Sciatic nerve (tissue), 2 donors: Measurements from ENCODE around the gene FANCC. TPM values are rescaled to one million over a fixed set of nuclear protein-coding genes. Genes with fewer than 3 reads are reported as not detected.

Experiments
- ATAC-seq: fragments of 200-7000 bp; cut with Tn5 transposase; one replicate; pipeline ENCODE4 v1.9.1; 2020; ENCODE audit warnings: mild to moderate bottlenecking, moderate library complexity
- DNase-seq: peaks from one replicate; pipeline ENCODE4 v3.0.0-alpha.2; 2020; ENCODE audit warnings: low spot score
- intact Hi-C: fragments of 100-400 bp; cut with DNase I; formaldehyde crosslinking; loops from one replicate; pipeline ENCODE4 v1.14.2; 2022
- total RNA-seq: library from RNA; stranded (reverse); fragmentation: NEBNext Ultra II Directional; extraction: Animal tissue kit (Norgen Biotek cat#: 25700); gene quantifications from one replicate; pipeline ENCODE4 v1.2.1, GENCODE V29; 2021
- donor health status: DM: no; HTN: no; CAD: no.
- donor health status: DM: no; HTN: no; CAD: no.

FANCC gene
- total RNA-seq, 1 donor from 2014 or later: 13.6 TPM

- intact Hi-C loops: no loop called here
- DNase-seq (peak; percentile 68), ATAC-seq (no peak)
These were observed 231.5 kb downstream of the FANCC start for GRCh38 chr9:95085861-95086563.

GRCh38 chr9:95085036-95085770 lies 232.3 kb downstream of the FANCC start:
- intact Hi-C loops: no loop called here
- DNase-seq: peak; percentile 60

GRCh38 chr9:95084254-95084934 lies 233.1 kb downstream of the FANCC start:
- DNase-seq: peak; percentile 56

More at GRCh38 chr9:95085036-95085770, 232.3 kb downstream of the FANCC start:
- ATAC-seq: no peak

GRCh38 chr9:95083086-95083768 lies 234.3 kb downstream of the FANCC start:
- ATAC-seq: no peak
- peak; percentile 46 for DNase-seq
- intact Hi-C loops: no loop called here

More at GRCh38 chr9:95084254-95084934, 233.1 kb downstream of the FANCC start:
- intact Hi-C loops: no loop called here
- no peak for ATAC-seq

- DNase-seq: peak; percentile 53
- intact Hi-C loops: no loop called here
- ATAC-seq: no peak
These were observed 235.0 kb downstream of the FANCC start for GRCh38 chr9:95082401-95083084.

GRCh38 chr9:95081998-95082397 lies 235.5 kb downstream of the FANCC start:
- DNase-seq (peak; percentile 58), ATAC-seq (no peak)
- intact Hi-C loops: no loop called here

- peak; percentile 23 for ATAC-seq
- DNase-seq: peak; percentile 79
- intact Hi-C loops: no loop called here
These were observed 236.4 kb downstream of the FANCC start for GRCh38 chr9:95080961-95081647.

- ATAC-seq (no peak), DNase-seq (no peak)
- intact Hi-C loops: loop anchor here (5.0 kb wide), 1 partner anchor 43 kb away; no protein-coding TSS in a partner anchor
These were observed 238.0 kb downstream of the FANCC start for GRCh38 chr9:95079461-95079860.

GRCh38 chr9:95078939-95079338 lies 238.6 kb downstream of the FANCC start:
- intact Hi-C loops: loop anchor here (5.0 kb wide), 1 partner anchor 43 kb away; no protein-coding TSS in a partner anchor
- ATAC-seq: no peak
- DNase-seq: no peak

GRCh38 chr9:95078511-95078910 lies 239.0 kb downstream of the FANCC start:
- intact Hi-C loops: loop anchor here (5.0 kb wide), 1 partner anchor 44 kb away; no protein-coding TSS in a partner anchor
- ATAC-seq (no peak), DNase-seq (peak; percentile 53)

- intact Hi-C loops: loop anchor here (5.0 kb wide), 1 partner anchor 44 kb away; no protein-coding TSS in a partner anchor
- peak; percentile 32 for ATAC-seq
- peak; percentile 62 for DNase-seq
These were observed 239.6 kb downstream of the FANCC start for GRCh38 chr9:95077766-95078370.

- intact Hi-C loops: loop anchor here (5.0 kb wide), 1 partner anchor 45 kb away; no protein-coding TSS in a partner anchor
- DNase-seq (peak; percentile 55), ATAC-seq (peak; percentile 33)
These were observed 240.3 kb downstream of the FANCC start for GRCh38 chr9:95077053-95077765.

GRCh38 chr9:95076696-95077052 lies 240.8 kb downstream of the FANCC start:
- ATAC-seq (no peak), DNase-seq (no peak)
- intact Hi-C loops: loop anchor here (5.0 kb wide), 1 partner anchor 46 kb away; no protein-coding TSS in a partner anchor

GRCh38 chr9:95075700-95076099 lies 241.8 kb downstream of the FANCC start:
- intact Hi-C loops: loop anchor here (5.0 kb wide), 1 partner anchor 47 kb away; no protein-coding TSS in a partner anchor
- ATAC-seq (no peak), DNase-seq (no peak)

- DNase-seq (no peak), ATAC-seq (no peak)
- intact Hi-C loops: loop anchor here (5.0 kb wide), 1 partner anchor 48 kb away; no protein-coding TSS in a partner anchor
These were observed 242.9 kb downstream of the FANCC start for GRCh38 chr9:95074632-95075031.

GRCh38 chr9:95073918-95074317 lies 243.6 kb downstream of the FANCC start:
- ATAC-seq (no peak), DNase-seq (no peak)
- intact Hi-C loops: no loop called here
